DOHH2 (cell line): Measurements from ENCODE around the gene WDFY2.
A peak's percentile ranks its signal among the peaks of the same experiment; 100 is the strongest.

Experiments
- H3F3A ChIP-seq: fragments of 200-600 bp; sonication (generic), shearing (Covaris generic); 2 replicates; pipeline ENCODE4 v1.6.0; 2016; ENCODE audit warnings: antibody characterized with exemption, mild to moderate bottlenecking; ENCODE audit not compliant: control insufficient read depth, insufficient read depth
- H3K27ac ChIP-seq: fragments of 200-600 bp; sonication (generic); 2 replicates; pipeline ENCODE4 v1.5.1; 2014; ENCODE audit warnings: low read depth, mild to moderate bottlenecking, low read length, moderate library complexity
- H3K27me3 ChIP-seq: fragments of 200-600 bp; sonication (generic); 2 replicates; pipeline ENCODE4 v1.6.1; 2014; ENCODE audit warnings: mild to moderate bottlenecking, low read length, mixed read lengths; ENCODE audit not compliant: control insufficient read depth
- H3K36me3 ChIP-seq: fragments of 200-600 bp; sonication (generic); 2 replicates; pipeline ENCODE4 v1.6.1; 2014; ENCODE audit warnings: mild to moderate bottlenecking, low read length, moderate library complexity, mixed read lengths; ENCODE audit not compliant: control insufficient read depth
- H3K4me1 ChIP-seq: fragments of 200-600 bp; sonication (generic); 2 replicates; pipeline ENCODE4 v1.6.1; 2014; ENCODE audit warnings: mild to moderate bottlenecking, low read length, mixed read lengths; ENCODE audit not compliant: control insufficient read depth
- H3K4me2 ChIP-seq: fragments of 200-600 bp; sonication (generic); 2 replicates; pipeline ENCODE4 v1.6.0; 2014; ENCODE audit warnings: mild to moderate bottlenecking, low read length, moderate library complexity
- H3K4me3 ChIP-seq: fragments of 200-600 bp; sonication (generic); 2 replicates; pipeline ENCODE4 v1.5.1; 2014; ENCODE audit warnings: mild to moderate bottlenecking, low read length, mixed read lengths
- H3K79me2 ChIP-seq: fragments of 200-600 bp; sonication (generic); 2 replicates; pipeline ENCODE4 v1.6.1; 2014; ENCODE audit warnings: mild to moderate bottlenecking, low read length, mixed read lengths; ENCODE audit not compliant: control insufficient read depth
- H3K9me2 ChIP-seq: fragments of 200-600 bp; sonication (generic); replicated peaks from 2 replicates; pipeline ENCODE4 v1.6.1; 2014; ENCODE audit warnings: mild to moderate bottlenecking, low read length, mixed read lengths; ENCODE audit not compliant: control insufficient read depth
- H3K9me3 ChIP-seq: fragments of 200-600 bp; sonication (generic); 2 replicates; pipeline ENCODE4 v1.6.1; 2014; ENCODE audit warnings: antibody characterized with exemption, low read length, mixed read lengths; ENCODE audit not compliant: control insufficient read depth, insufficient read depth
- H4K20me1 ChIP-seq: fragments of 200-600 bp; sonication (generic); 2 replicates; pipeline ENCODE4 v1.6.0; 2014; ENCODE audit warnings: low read depth, mild to moderate bottlenecking, antibody characterized with exemption, low read length, moderate library complexity; ENCODE audit not compliant: control insufficient read depth, insufficient read depth
- EZH2phosphoT487 ChIP-seq: fragments of 200-600 bp; sonication (generic); IDR thresholded peaks from 2 replicates; pipeline ENCODE4 v1.6.1; 2017; ENCODE audit warnings: borderline replicate concordance, mild to moderate bottlenecking, antibody characterized with exemption, low read length, moderate library complexity, mixed read lengths
- TF ChIP-seq, protein P1 (sequence below): fragments of 200-600 bp; sonication (generic); IDR thresholded peaks from one replicate; pipeline ENCODE4 v1.5.1; 2014; ENCODE audit warnings: antibody characterized with exemption, mild to moderate bottlenecking, low read depth, low read length; ENCODE audit not compliant: poor library complexity, severe bottlenecking

Gene WDFY2

DNA sequence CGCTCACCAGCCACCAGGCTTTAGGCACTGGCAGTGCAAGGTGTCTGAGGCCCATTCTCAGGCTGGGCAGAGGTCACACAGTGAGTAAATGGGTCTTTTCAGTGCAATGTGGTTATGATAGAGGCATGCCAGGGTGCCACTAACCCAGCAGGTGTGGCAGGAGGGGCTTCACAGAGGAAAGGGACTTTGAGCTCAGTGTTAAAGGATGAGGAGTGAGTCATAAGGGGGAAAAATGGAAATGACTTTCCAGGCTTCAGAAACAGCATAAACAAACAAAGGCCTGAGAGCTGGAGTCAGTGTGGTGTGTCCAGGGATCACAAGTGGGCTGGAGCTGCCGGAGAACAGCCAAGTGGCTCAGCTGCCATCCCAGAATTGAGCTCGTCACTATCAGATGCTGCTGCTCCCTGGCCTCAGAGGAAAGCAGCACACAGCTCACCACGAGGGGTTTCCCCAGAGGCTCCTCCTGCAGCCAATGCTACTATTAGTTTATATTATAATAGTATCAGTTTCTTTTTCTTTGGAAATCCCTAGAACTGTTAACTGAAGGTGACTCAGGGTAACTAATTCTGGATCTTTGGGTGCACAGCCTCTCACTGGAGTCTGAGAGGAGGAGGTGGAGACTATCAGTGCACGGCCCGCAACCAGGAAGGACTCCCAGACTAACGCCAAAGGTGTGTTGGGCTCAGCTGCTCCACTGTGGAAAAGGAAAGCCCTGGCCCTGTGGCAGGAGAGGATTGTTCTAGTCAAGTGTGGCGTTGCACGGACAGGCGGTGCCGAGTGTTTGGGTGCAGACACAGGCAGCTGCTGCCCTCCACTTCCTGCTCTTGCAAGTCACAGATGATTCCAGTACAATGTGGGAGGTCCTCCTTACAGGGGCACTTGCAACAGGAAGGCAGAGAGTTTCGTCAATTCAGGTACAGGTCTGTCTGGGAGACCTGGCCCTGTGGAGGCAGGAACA is 180.2 kb downstream of the WDFY2 start:
- H3K27ac ChIP-seq = no peak overlapping the region

DNA sequence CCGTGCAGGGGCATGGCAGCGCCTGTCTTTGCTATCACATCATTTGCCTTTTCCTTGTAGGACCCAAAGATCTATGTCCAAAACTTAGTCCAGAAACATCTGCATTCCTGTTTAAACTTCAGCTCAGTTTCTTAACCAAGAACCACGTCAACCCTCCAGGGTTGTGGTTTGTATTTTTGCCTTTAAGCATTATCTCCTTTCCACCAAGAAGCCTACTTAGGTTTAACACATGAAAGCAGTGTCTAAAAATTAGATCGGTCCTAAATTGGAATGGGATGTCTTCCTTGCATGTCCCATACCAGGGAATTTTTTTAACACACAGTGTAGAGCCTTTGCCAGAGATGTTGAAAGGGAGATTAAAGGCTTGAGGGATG is 180.9 kb downstream of the WDFY2 start:
- no peaks in the 10 kb centered on the region for H3K79me2 ChIP-seq
- no peak overlapping the region for H3K27ac ChIP-seq
- H4K20me1 ChIP-seq = no peaks in the 10 kb centered on the region
- no peaks in the 10 kb centered on the region for H3K27me3 ChIP-seq
- TF ChIP-seq EZH2phosphoT487 = no peak
- TF ChIP-seq, protein P1, sequence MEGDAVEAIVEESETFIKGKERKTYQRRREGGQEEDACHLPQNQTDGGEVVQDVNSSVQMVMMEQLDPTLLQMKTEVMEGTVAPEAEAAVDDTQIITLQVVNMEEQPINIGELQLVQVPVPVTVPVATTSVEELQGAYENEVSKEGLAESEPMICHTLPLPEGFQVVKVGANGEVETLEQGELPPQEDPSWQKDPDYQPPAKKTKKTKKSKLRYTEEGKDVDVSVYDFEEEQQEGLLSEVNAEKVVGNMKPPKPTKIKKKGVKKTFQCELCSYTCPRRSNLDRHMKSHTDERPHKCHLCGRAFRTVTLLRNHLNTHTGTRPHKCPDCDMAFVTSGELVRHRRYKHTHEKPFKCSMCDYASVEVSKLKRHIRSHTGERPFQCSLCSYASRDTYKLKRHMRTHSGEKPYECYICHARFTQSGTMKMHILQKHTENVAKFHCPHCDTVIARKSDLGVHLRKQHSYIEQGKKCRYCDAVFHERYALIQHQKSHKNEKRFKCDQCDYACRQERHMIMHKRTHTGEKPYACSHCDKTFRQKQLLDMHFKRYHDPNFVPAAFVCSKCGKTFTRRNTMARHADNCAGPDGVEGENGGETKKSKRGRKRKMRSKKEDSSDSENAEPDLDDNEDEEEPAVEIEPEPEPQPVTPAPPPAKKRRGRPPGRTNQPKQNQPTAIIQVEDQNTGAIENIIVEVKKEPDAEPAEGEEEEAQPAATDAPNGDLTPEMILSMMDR = no peak
- no peak overlapping the region for H3K4me3 ChIP-seq
- no peaks in the 10 kb centered on the region for H3K36me3 ChIP-seq
- no peaks in the 10 kb centered on the region for H3K9me2 ChIP-seq
- H3F3A ChIP-seq = no peaks in the 10 kb centered on the region
- no peak overlapping the region for H3K4me2 ChIP-seq
- no peaks in the 10 kb centered on the region for H3K9me3 ChIP-seq
- H3K4me1 ChIP-seq = peaks cover 8% of the 10 kb centered on the region

More for the DNA sequence above, 180.2 kb downstream of the WDFY2 start:
- Histone ChIP-seq H4K20me1 (no peaks in the 10 kb centered on the region), H3K4me1 (peaks cover 8% of the 10 kb centered on the region), H3K27me3 (no peaks in the 10 kb centered on the region), H3K36me3 (no peaks in the 10 kb centered on the region), H3K4me2 (peak overlapping the region; percentile 25), H3K4me3 (no peak overlapping the region), H3K79me2 (no peaks in the 10 kb centered on the region), H3K9me3 (no peaks in the 10 kb centered on the region), H3K9me2 (no peaks in the 10 kb centered on the region), H3F3A (no peaks in the 10 kb centered on the region)
- TF ChIP-seq, protein P1 = no peak
- TF ChIP-seq EZH2phosphoT487 = no peak

DNA sequence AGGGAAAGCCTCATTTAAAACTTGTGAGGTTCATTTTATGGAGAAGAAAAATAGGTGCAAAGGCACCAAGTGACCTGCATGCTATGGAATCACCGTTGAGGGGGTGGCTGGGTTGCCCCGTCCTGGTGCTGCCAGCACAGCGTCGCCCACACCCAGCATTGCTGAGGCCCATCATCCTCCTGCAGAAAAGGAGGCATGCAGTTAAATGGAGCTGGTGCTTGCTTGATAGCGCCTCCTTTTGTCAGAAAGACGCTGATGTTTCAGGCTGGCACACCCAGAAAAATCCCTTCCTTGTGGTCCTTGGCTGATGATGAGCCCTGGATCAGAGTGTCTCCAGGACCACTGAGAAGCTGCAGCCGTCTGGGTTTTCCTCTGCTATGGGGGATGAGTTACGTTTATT is 182.8 kb downstream of the WDFY2 start:
- H3K4me1 ChIP-seq = peaks cover 8% of the 10 kb centered on the region
- no peak overlapping the region for H3K4me2 ChIP-seq
- no peaks in the 10 kb centered on the region for H3K27me3 ChIP-seq
- no peak overlapping the region for H3K4me3 ChIP-seq
- no peaks in the 10 kb centered on the region for H4K20me1 ChIP-seq
- TF ChIP-seq, protein P1 = no peak
- TF ChIP-seq EZH2phosphoT487 = no peak
- H3K36me3 ChIP-seq = no peaks in the 10 kb centered on the region
- no peaks in the 10 kb centered on the region for H3K9me2 ChIP-seq
- H3K9me3 ChIP-seq = no peaks in the 10 kb centered on the region
- no peaks in the 10 kb centered on the region for H3K79me2 ChIP-seq
- no peaks in the 10 kb centered on the region for H3F3A ChIP-seq
- no peak overlapping the region for H3K27ac ChIP-seq
